ENCODE data around the gene MITF.

Gene MITF

DNA sequence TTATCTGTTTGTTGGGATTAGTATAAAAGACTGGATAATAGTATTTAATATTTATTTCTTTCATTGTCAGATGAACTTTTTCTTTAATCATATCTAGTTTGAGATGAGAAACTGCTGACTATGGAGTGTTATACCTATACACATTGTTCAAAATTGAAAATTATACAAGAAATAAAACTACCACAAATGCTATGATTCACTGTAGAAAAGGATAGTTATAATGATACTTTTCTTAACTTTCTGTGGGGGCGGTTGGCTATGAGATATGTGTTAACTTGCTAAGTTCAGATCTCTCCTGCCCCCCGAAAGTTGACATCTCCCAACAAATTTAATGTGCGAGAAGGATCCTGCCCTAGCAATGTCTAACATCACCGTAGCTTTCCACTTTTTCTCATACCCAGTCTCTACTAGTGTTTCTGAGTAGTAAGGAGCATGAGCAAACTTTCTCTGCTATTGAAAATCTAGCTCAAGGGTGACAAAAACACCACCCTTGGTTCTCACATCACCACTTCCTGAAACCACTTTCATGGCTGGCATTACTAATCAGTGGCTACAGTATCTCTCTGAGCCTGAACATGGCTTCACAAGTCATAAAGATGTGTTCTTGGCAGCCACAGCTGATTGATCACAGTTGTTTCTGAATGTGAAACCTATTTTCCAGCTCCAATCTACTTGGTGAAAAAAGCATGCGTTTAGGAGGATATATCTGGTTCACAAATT, 244.4 kb downstream of the MITF start:
- FAIRE-seq, result no peak

DNA sequence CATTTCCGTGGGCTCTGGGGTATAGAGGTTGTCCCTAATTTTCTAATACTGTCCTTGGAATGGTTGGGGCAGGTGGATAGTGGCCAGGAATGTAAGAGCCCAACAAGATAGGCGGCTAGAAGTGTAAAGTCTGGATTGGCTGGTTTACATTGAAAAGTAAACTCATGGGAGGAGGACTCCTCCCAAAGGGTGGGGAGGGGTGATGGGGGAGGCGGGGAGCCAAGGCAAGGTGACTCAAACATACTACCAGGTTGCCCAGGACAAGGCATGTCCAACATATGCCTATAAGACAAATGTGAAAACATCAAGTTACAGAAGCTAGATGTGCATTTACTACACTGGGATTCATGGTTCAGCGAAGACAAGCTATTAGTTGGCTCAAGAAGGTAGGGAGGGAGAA, 246.0 kb downstream of the MITF start:
- FAIRE-seq, result no peak

DNA sequence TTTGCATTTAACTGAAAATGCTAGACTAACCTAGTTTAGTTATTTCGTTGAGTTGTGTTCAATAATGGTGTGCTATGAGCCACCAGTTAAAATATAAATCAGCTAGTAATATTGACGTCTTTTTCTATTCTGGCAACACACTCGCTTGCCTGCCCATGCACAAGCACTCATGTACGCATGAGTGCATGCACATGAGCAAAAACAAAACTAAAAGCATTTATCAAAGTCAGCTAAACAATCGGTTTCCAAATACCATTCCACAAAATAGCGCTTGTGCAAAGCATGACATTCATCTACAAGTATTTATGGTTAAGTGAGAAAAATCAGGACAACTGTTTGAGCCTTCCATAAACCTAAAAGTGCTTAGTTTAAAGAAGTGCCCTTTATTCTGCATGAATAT, 247.2 kb downstream of the MITF start:
- FAIRE-seq, result no peak

GRCh38 chr3:69987833-69988232, 248.6 kb downstream of the MITF start:
- no peak for FAIRE-seq

- no peak for FAIRE-seq
Observed at GRCh38 chr3:69993757-69994156, 254.5 kb downstream of the MITF start.

DNA sequence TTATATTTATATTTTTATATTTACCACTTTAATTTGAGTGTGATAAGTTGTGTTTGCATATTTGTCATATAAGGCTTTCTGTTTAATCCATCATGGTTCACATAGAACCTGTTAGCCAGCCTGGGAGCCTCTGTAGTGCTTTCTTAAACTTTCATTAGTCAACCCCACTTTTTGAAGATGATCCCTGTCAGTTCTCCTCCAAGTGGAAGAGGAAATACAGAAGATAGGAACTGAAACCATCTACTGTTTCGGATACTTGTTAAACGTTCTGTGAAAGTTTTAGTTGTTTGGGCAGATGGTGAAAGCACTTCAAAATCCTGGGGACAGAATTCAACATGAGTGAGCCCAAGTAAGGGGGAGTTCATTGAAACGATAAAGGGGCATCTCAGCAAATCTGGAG, 255.7 kb downstream of the MITF start:
- FAIRE-seq, result no peak

DNA sequence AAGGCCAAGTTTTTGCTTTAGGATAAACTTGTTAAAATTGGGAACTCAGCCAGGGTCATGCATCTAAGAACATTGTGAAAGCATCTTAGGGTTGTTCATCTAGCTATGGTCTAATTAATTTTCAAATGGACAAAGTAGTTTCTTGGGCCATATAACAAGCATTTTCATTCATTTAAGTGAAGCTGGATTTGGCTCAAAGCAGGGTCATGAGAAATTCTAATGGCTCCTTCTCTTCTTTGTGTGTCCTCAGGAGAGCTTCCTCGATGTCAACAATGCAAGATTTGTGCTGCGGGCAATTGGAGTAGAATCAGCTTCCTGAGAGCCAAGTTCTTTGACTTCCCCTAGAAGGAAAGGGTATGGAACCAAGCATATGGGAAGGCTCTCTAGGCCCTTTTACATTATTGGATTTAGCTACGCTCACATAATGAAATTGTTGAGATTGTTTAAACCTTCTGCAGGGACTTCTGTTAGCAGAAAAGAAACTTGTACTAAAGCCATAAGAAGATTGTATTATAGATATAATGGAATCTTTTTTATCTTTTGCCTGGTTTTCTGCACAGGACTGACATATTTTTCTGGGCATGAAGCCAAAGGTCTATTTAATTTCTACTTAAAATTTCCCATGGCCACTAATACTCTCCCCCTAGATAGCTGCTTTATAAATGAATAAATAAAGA, 258.5 kb downstream of the MITF start:
- FAIRE-seq, result peak; percentile 24

DNA sequence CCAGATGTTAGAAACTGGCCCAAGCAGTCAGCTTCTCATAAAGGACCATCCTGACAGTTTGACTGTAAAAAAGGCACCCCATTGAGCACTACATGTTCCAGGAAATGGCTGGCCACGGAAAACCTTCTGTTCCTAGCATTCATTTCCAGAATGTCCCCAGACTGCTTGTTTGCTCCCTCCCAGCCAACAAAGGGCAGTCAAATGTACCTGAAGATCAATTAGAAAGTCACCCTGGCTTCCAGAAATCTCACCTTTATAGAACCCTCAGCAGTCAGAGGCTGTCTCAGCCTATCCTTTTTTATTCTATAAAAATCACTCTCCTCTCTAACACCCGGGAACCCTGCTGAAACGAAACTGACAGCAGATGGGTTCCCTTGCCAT, 259.5 kb downstream of the MITF start:
- no peak for FAIRE-seq

DNA sequence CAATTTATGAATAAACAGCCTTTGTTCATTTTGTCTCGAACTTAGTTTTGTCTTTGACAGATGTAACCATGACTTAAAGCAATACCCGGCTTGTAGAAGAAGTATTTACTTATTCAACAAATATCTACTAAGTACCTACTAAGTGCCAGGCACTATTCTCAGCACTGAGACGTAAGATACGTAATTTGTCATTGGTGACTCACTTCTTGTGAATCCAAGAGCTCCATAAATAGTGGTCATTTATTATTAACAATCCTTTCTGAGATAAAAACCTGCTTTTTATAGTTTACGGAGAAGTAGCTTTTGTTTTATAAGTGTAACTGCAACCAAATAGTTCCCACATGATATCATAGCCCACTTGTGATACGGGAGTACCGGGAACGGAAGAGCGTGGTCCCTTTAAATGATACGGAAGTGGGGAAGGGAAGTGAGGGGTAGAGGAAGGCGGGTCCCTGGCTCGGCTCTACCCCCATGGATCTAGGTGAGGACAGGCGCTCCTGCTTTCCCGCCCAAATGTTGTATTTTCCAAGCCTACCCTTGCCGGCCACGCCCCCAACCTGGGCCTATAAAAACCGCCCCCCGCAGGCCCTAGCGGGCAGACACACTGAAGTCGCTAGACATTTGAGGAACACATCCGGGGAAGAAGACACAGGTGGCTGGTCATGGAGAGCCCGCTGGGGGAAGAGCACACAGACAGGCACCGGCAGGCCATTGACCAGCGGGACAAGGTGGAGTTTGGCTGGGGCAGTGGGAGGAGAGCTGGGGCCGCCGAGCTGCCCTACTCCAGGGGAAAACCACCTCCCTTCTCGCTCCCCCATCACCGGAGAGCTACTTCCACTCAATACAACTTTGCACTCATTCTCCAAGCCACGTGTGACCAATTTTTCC, 260.1 kb downstream of the MITF start, which contains the start of gene SAMMSON:
Gene SAMMSON (plus strand): TSS at position 594 of the 888 bp plus-strand sequence.
- FAIRE-seq, result no peak

GRCh38 chr3:70000028-70000410, 260.8 kb downstream of the MITF start:
- FAIRE-seq, result no peak

DNA sequence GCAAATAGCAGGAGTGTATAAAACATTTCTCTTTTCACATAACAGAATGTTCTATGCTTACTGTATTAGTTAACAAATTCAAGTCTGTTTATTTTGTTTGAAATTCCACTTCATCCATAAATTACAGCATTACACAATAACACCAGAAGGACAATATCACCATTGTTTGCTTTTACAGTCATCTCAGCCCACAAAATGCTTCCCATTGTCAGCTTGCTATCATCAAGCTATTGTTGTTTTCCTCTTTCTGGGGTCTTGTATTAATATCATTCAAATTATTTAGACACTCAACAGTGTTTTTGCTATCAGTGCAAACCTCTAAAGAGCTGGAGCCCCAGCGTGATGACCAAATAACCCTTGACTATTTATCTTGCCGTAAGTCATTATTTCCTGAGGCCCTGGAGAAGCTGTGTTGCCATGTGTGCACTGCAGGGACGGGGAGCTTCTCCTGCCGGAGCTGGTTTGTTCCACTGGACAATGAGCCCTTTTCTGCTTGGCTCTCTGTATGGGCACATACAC, 261.4 kb downstream of the MITF start:
- FAIRE-seq, result no peak

- FAIRE-seq, result peak; percentile 61
Observed at GRCh38 chr3:70003119-70003518, 263.9 kb downstream of the MITF start.

DNA sequence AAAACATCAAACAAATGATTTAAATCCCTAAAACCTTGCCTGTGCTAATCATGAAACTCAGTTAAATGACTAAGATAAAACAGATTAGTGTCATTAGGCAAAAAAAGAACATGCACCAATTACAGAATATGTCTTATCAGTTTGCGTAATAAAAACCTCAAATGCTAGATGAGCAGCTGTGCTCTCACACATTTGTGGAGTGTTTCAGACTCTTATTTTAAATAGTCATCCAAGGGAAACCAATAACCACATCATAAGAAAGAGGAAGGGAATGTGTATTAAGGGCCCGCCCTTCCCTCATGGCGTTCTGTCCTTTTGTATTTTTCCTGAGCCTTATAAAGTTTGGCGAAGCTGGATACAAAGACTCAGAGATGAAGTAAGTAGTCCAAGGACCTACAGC, 266.8 kb downstream of the MITF start:
- no peak for FAIRE-seq

DNA sequence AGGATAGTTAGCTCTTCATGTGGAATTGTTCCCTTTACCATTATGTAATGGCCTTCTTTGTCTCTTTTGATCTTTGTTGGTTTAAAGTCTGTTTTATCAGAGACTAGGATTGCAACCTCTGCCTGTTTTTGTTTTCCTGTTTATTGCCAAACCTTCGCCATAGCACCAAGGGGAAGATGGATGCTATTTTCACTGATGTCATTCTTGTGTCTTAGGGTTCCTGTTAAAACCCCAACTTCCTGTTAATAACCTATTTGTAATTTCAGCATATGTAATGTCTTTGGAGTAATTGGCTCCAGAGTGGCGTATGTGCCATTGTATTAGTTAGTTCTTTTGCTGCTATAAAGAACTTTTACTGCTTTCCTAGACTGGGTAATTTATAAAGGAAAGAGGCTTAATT, 271.1 kb downstream of the MITF start:
- no peak for FAIRE-seq

DNA sequence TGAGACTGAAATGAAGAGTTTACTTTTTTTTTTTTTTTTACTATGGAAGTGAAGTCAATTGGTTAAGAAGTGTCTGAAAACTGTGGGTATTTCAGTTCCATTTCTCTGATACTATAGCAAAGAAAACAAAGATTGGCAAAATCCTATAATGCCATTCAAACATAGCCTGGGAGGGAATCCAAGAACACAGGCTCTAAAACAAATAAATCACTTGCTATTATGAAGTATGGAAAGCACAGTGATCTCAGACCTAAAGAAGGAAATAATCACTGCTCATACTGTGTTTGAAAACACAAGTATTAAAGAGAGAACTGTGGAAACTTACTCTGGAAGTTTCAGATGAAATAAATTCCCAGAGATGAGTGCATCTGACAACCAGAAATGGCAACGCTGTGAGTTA, 272.3 kb downstream of the MITF start:
- FAIRE-seq, result no peak
